ENCODE results near the gene INSC.

- TF ChIP-seq, protein P1, sequence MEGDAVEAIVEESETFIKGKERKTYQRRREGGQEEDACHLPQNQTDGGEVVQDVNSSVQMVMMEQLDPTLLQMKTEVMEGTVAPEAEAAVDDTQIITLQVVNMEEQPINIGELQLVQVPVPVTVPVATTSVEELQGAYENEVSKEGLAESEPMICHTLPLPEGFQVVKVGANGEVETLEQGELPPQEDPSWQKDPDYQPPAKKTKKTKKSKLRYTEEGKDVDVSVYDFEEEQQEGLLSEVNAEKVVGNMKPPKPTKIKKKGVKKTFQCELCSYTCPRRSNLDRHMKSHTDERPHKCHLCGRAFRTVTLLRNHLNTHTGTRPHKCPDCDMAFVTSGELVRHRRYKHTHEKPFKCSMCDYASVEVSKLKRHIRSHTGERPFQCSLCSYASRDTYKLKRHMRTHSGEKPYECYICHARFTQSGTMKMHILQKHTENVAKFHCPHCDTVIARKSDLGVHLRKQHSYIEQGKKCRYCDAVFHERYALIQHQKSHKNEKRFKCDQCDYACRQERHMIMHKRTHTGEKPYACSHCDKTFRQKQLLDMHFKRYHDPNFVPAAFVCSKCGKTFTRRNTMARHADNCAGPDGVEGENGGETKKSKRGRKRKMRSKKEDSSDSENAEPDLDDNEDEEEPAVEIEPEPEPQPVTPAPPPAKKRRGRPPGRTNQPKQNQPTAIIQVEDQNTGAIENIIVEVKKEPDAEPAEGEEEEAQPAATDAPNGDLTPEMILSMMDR (conservative IDR thresholded peaks at IDR 0.05; ENCODE audit: low read depth, low read length) = no peak
- no peak for TF ChIP-seq EZH2 (IDR thresholded peaks at IDR 0.05; ENCODE audit: low read length, unreplicated experiment)
These were observed 113.7 kb downstream of the INSC start for GRCh38 chr11:15228331-15228849.
